Measurements from ENCODE around the gene GAK.
"Not testable (repeated sequence)": the region's sequence is repeated elsewhere in the genome, so short reads cannot be mapped to it uniquely, and the experiment has no call there.

Gene GAK

GRCh38 chr4:925771-926500 lies 6.2 kb downstream of the GAK start:
- DNase-seq: no peak

GRCh38 chr4:925171-925570 lies 6.9 kb downstream of the GAK start:
- DNase-seq: no peak

GRCh38 chr4:924107-925096 lies 7.7 kb downstream of the GAK start:
- DNase-seq: peak; percentile 92 to 93

DNA sequence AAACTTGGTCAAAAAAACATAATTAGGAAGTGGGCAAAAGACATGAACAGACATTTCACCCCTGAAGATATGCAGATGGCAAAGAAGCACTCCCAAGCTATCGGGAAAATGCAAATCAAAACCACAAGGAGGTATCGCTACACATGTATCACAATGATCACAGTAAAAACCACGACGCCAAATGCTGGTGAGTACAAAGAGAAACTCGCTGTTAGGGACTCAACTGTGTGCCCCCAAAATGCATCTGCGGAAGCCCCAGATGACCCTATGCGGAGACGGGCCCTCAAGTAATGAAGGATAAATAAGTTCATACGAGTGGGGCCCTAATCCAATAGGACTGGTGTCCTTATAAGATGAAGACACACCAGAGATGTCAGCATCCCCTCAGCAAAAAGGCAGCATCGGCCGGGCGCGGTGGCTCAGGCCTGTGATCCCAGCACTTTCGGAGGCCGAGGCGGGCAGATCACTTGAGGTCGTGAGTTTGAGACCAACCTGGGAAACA lies 10.2 kb downstream of the GAK start:
- peak; percentile 39 to 63 for DNase-seq

DNA sequence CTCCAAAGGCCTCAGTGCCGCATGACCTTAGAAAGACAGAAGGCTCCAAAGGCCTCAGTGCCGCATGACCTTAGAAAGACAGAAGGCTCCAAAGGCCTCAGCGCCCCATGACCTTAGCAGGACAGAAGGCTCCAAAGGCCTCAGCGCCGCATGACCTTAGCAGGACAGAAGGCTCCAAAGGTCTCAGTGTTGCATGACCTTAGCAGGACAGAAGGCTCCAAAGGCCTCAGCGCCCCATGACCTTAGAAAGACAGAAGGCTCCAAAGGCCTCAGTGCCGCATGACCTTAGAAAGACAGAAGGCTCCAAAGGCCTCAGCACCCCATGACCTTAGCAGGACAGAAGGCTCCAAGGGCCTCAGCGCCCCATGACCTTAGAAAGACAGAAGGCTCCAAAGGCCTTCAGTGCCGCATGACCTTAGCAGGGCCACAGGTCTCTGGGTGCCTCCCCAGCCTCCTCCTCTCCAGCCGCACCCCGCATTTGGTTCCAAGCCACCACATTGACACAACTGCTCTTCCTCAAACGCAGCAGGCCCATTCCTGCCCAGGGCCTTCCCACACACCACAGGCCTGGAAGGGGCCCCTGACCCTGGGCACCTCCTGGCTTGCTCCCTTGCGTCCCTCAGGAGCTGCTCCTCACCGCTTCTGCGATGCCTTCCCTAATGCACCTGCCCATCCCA lies 13.0 kb downstream of the GAK start:
- DNase-seq: not testable (repeated sequence)

DNA sequence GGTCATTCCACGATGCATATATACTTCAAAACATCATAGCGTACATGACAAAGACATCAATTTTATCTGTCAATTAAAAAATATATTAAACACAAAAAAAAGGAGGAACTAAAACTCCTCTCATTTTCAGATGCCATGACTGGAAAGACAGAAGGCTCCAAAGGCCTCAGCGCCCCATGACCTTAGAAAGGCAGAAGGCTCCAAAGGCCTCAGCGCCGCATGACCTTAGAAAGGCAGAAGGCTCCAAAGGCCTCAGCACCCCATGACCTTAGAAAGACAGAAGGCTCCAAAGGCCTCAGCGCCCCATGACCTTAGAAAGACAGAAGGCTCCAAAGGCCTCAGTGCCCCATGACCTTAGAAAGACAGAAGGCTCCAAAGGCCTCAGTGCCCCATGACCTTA lies 13.5 kb downstream of the GAK start:
- not testable (repeated sequence) for DNase-seq

DNA sequence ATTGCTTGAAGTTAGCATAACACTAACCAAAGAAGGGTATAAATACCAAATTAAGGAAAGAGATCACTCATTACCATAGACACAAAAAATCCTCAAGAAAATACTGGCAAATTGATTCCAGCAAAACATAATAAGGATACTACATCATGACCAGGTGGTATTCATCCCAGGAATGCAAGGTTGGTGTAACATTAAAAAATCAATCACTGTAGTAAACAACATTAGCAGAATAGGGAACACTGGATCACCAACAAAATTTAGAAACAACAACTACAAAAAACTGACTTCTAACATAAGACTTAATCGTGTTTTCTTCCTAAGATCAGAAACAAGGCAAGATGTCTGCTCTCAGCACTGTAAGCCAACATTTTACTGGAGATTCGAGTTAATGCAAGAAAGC lies 14.1 kb downstream of the GAK start:
- DNase-seq: no peak

- DNase-seq: no peak
These were observed 14.7 kb downstream of the GAK start for GRCh38 chr4:917466-917865.

GRCh38 chr4:915595-915994 lies 16.5 kb downstream of the GAK start:
- no peak for DNase-seq

GRCh38 chr4:915041-915474 lies 17.1 kb downstream of the GAK start:
- no peak for DNase-seq

GRCh38 chr4:914531-914930 lies 17.6 kb downstream of the GAK start:
- DNase-seq: no peak

- DNase-seq: no peak
These were observed 18.9 kb downstream of the GAK start for GRCh38 chr4:913280-913618.

DNA sequence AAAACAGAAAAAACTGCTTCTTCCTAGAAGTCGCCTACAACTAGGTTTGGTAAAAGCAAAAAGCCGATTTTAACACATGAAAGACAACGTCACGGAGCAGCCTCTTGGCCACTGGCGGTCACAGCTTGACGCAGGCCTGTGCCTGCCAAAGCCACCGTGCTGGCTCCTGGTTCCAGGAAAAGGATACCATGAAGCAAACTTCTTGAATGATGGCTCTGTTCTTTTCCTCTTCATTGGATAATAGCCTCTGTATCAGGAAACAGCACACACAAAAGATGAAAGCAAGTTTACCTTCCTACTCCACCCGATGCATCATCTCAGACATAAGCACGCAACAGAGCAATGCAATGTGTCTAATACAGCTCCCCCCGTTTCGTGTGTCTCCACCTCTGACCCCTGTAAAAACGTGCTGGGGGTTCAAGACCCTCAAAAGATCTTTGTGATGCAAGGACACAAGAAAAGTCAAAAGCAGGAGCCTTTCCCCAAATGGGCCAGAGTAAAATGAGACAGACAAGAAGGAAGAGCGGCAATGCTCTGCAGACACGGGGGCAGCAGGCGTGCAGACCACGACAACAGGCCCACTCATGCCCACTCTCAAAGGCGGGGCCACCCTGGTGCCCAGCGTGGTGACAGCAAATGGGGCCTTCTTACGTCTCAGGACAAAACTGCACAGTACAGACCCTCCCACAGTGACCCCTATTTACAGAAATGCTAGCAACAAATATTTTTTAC lies 19.4 kb downstream of the GAK start:
- DNase-seq: no peak

DNA sequence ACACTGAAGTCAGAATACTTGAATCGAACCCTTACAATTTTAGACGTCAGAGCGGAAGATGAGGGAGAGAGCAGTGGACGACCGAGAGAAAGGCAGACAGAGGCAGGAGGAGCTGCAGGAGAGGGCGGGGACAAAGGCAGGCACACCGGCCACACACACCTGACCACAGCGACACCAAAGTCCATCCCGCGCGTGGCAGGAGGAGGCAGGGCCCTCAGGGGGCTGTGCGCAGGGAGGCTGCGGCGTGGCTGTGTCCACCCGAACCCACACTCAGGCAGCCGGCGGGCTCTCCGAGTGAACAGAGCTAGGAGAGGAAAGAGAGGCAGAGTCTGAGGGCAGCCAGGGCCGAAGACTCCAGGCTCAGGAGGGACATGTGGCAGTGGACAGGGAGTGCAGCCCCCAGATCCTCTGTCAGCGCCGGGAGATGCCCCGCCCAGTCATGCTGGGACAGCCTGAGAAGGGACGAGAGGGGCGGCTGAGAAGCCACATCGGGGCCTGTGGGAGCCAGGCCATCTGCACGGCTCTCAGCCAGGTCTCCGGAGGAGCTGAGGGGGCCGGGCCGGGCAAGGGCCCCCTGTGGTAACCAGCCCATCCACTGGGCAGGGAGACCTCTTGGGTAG lies 20.1 kb downstream of the GAK start:
- no peak for DNase-seq

GRCh38 chr4:911221-911751 lies 20.8 kb downstream of the GAK start:
- DNase-seq: no peak

- DNase-seq: no peak
These were observed 21.6 kb downstream of the GAK start for GRCh38 chr4:910366-911091.

GRCh38 chr4:909821-910220 lies 22.3 kb downstream of the GAK start:
- DNase-seq: no peak

GRCh38 chr4:909131-909571 lies 23.0 kb downstream of the GAK start:
- no peak for DNase-seq

- no peak for DNase-seq
These were observed 24.3 kb downstream of the GAK start for GRCh38 chr4:907691-908425.

GRCh38 chr4:907103-907400 lies 25.1 kb downstream of the GAK start:
- DNase-seq: no peak

All from NCI-H526 (cell line).